Activated naive CD4-positive, alpha-beta T cell treated with anti-CD3 and anti-CD28 coated beads for 36 hours (primary cell): ENCODE data around the gene GPC5. TPM values are rescaled to one million over a fixed set of nuclear protein-coding genes. Genes with fewer than 3 reads are reported as not detected.
"Not testable (repeated sequence)": the region's sequence is repeated elsewhere in the genome, so short reads cannot be mapped to it uniquely, and the experiment has no call there.

ENCODE experiments used
- CTCF ChIA-PET: fragments of 350-600 bp; sonication (Branson Sonifier 250); formaldehyde crosslinking; loops from one replicate; lab custom pipeline; 2021; ENCODE audit warnings: antibody characterized with exemption; lab: Charles Lee
- DNase-seq: peaks from one replicate; pipeline ENCODE4 v3.0.0-alpha.2; 2020
- H3K27ac Mint-ChIP-seq: one replicate; pipeline ENCODE4 v1.8.0; 2021; ENCODE audit warnings: mild to moderate bottlenecking, mixed read lengths
- H3K27me3 Mint-ChIP-seq: one replicate; pipeline ENCODE4 v1.8.0; 2021; ENCODE audit warnings: low read depth, mixed read lengths
- H3K36me3 Mint-ChIP-seq: one replicate; pipeline ENCODE4 v1.8.0; 2021; ENCODE audit warnings: low read depth, mixed read lengths
- H3K4me1 Mint-ChIP-seq: one replicate; pipeline ENCODE4 v1.8.0; 2021; ENCODE audit warnings: low read depth, mixed read lengths
- H3K4me3 Mint-ChIP-seq: one replicate; pipeline ENCODE4 v1.8.0; 2021; ENCODE audit warnings: mild to moderate bottlenecking, moderate library complexity, mixed read lengths
- H3K9me3 Mint-ChIP-seq: one replicate; pipeline ENCODE4 v1.8.0; 2021; ENCODE audit warnings: mixed read lengths
- intact Hi-C: fragments of 100-400 bp; cut with micrococcal nuclease; formaldehyde crosslinking; loops from one replicate; pipeline ENCODE4 v1.15.1; 2023
- total RNA-seq, 2 experiments: library from RNA; stranded (reverse); gene quantifications; one replicate each; pipeline ENCODE4 v1.2.3, GENCODE V29; 2021

GPC5 gene
- total RNA-seq, 2 experiments from 2014 or later = 0.38 to 0.40 TPM

DNA sequence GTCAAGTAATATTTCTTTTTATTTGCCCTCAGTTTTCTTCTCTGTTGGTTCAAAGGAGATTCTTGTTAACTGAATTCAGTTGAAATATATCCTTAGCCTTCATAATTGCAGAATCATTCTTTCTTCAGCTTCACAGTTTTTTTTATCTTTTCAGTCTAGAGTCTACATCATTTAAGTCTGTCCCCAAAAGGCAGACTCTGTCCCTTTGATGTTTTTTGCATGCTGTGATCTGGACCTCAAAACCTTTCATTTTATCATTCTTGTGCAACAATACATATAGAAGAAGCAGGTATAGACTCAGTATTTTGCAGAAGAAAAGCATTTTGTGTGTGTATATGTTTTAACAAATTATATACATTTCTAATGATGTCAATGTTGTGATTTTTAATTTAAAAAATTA, 1093.4 kb downstream of the GPC5 start:
- Mint-ChIP-seq H3K27me3 (no peaks in the 10 kb centered on the region), H3K27ac (no peak overlapping the region), H3K4me1 (no peaks in the 10 kb centered on the region), H3K9me3 (peaks cover 3% of the 10 kb centered on the region), H3K4me3 (no peak overlapping the region), H3K36me3 (no peaks in the 10 kb centered on the region)
- CTCF ChIA-PET = no interaction called here
- intact Hi-C loops = no loop called here
- no peak for DNase-seq

DNA sequence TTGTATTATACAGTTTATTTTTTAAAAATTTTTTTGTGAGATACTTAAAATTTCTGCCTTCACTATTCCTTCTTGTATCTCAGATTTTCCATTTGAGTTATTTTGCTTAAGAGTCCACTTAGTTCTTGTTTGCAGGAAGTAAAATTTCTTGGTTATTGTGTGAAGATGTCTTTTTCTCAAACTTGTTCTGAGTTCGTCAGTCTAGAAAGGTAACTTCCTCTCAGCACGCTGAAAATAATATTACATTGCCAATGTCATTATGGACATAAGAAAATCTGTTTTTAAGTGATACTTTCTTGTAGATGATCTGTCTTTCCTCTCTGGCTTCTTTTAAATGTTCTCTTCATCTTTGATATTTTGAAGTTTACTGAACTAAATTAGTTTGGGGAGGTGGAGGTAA, 1096.5 kb downstream of the GPC5 start:
- CTCF ChIA-PET = no interaction called here
- Mint-ChIP-seq H3K36me3 (no peaks in the 10 kb centered on the region), H3K4me3 (no peak overlapping the region), H3K27me3 (no peaks in the 10 kb centered on the region), H3K4me1 (no peaks in the 10 kb centered on the region), H3K9me3 (peaks cover 3% of the 10 kb centered on the region), H3K27ac (no peak overlapping the region)
- intact Hi-C loops = no loop called here
- no peak for DNase-seq

DNA sequence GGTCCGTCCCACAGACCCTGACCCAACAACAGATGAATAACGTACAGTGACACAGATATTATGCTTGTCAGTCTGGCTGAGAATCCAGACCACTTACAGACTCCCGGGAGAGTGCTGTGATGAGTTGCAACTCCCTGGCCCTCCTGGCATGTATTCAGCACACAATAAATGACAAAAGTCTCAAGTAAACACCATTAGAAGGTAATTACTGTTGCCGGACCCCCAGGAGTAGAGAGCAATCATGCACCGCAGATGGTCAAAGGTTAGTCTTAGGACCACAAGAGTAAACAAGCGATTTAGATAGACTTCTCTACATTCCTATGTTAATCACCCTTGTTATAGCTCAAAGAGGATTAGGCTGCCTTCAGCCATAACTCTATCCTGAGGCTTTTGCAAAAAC, 1101.8 kb downstream of the GPC5 start:
- Mint-ChIP-seq H3K36me3 (no peaks in the 10 kb centered on the region), H3K4me1 (no peaks in the 10 kb centered on the region), H3K27me3 (no peaks in the 10 kb centered on the region), H3K27ac (no peak overlapping the region), H3K9me3 (no peaks in the 10 kb centered on the region), H3K4me3 (no peak overlapping the region)
- intact Hi-C loops = no loop called here
- CTCF ChIA-PET = no interaction called here
- no peak for DNase-seq

DNA sequence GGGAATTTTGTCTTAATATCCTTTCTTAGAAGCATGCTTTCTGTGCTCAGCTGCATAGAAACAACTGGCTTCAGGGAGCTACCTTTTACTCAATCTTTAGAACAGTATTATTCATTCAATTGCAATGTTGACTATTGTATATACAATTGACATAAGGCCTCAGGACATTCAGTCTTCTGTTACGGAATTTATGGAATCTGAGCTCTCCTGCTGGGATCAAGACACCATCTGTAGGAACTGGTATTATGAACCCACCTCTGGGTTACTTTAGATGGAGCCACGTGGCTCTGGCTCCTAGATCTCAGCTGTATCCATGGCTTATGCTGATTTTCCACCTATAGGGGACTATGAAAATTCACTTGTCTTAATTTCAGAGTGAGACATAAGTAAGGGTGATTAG, 1112.0 kb downstream of the GPC5 start:
- peaks cover 1% of the 10 kb centered on the region for H3K27me3 Mint-ChIP-seq
- CTCF ChIA-PET = no interaction called here
- intact Hi-C loops = no loop called here
- DNase-seq = no peak
- H3K9me3 Mint-ChIP-seq = peaks cover 4% of the 10 kb centered on the region
- no peaks in the 10 kb centered on the region for H3K36me3 Mint-ChIP-seq
- no peaks in the 10 kb centered on the region for H3K4me1 Mint-ChIP-seq
- no peak overlapping the region for H3K27ac Mint-ChIP-seq
- H3K4me3 Mint-ChIP-seq = no peak overlapping the region

DNA sequence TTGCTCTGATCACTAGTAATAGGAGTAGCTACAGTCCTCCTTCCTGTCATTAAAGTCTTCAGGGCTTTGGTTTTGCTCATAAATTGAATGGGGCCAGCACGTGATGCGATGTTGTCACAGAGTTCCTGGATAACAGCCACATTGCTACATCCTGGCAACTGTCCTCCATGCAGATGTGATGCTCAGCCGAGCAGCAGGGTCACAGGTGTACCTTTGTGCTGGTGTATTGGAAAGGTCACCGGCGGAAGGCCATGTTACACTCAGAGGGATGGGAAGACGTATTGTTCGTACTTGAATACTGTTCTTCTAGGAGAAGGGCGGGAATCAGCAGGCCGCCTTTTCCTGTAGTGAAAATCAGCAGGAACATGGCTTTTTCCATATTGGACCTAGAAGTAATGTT, 1114.4 kb downstream of the GPC5 start:
- H3K27me3 Mint-ChIP-seq = peaks cover 1% of the 10 kb centered on the region
- H3K27ac Mint-ChIP-seq = no peak overlapping the region
- intact Hi-C loops = no loop called here
- H3K4me3 Mint-ChIP-seq = no peak overlapping the region
- DNase-seq = no peak
- no peaks in the 10 kb centered on the region for H3K36me3 Mint-ChIP-seq
- no peaks in the 10 kb centered on the region for H3K4me1 Mint-ChIP-seq
- peaks cover 5% of the 10 kb centered on the region for H3K9me3 Mint-ChIP-seq
- CTCF ChIA-PET = no interaction called here

DNA sequence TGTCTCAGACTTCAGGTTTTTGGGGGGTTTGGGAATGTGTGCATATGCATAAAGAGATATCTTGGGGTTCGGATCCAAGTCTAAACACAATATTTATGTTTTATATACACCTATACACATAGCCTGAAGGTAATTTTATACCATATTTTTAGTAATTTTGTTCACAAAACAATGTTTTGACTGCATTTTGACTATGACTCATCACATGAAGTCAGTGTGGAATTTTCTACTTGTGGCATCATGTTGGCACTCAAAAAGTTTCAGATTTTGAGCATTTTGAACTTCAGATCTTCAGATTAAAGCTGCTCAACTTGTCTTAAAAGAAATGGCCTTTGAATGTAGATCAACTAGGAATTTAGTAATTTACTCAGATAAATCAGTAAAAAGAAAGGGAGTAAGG, 1115.3 kb downstream of the GPC5 start:
- H3K36me3 Mint-ChIP-seq = no peaks in the 10 kb centered on the region
- no peaks in the 10 kb centered on the region for H3K4me1 Mint-ChIP-seq
- H3K27ac Mint-ChIP-seq = no peak overlapping the region
- H3K4me3 Mint-ChIP-seq = no peak overlapping the region
- CTCF ChIA-PET = no interaction called here
- DNase-seq = no peak
- peaks cover 1% of the 10 kb centered on the region for H3K27me3 Mint-ChIP-seq
- intact Hi-C loops = no loop called here
- H3K9me3 Mint-ChIP-seq = peaks cover 9% of the 10 kb centered on the region

DNA sequence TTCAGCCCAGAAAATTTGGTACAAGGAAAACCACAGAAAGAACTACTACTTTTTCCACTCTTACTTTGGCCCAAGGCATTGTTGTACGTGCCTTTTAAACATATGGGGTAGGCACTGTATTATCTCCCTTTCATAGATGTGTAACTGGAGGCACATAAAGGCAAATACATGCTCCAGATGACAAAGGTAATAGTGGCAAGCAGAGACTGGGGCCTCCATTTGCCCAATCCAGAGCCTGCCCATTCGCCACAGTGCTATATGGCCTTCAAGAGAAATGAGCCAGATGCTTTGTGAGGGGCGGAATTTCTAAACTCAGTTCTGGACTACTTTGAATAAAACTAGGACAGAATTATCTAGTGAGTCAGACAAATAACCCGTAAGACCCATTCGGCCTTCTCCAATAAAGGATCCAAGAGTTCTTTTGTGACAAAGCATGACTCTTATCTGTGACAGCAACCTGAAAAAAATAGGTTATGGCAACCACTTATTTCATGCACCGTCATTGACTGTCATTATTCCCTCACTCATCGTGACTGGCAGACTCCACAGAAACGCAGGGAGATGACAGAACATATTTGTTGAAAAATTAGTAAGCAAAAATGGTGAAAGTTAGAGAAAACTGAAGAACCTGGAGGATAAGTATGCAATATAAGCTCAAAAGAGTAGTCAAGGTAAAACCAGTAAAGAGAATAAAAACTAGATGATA, 1116.2 kb downstream of the GPC5 start:
- Mint-ChIP-seq H3K27me3 (peaks cover 1% of the 10 kb centered on the region), H3K27ac (no peak overlapping the region), H3K4me3 (no peak overlapping the region), H3K9me3 (peaks cover 7% of the 10 kb centered on the region), H3K4me1 (no peaks in the 10 kb centered on the region), H3K36me3 (no peaks in the 10 kb centered on the region)
- intact Hi-C loops = no loop called here
- no peak for DNase-seq
- CTCF ChIA-PET = interaction anchor here (0.6 kb wide), 1 partner anchor 600 kb away, joined by 5 read pairs; no protein-coding TSS in a partner anchor

DNA sequence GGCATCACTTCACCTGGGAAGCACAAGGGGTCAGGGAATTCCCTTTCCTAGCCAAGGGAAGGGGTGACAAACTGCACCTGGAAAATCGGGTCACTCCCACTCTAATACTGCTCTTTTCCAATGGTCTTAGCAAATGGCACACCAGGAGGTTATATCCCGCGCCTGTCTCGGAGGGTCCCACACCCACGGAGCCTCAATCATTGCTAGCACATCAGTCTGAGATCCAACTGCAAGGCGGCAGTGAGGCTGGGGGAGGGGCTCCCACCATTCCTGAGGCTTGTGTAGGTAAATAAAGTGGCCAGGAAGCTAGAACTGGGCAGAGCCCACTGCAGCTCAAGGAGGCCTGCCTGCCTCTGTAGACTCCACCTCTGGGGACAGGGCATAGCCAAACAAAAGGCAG, 1118.5 kb downstream of the GPC5 start:
- H3K36me3 Mint-ChIP-seq, intact Hi-C loops, H3K27ac Mint-ChIP-seq, H3K4me3 Mint-ChIP-seq, CTCF ChIA-PET, H3K27me3 Mint-ChIP-seq, H3K4me1 Mint-ChIP-seq, DNase-seq: not testable (repeated sequence)
- H3K9me3 Mint-ChIP-seq = peaks cover 10% of the 10 kb centered on the region

DNA sequence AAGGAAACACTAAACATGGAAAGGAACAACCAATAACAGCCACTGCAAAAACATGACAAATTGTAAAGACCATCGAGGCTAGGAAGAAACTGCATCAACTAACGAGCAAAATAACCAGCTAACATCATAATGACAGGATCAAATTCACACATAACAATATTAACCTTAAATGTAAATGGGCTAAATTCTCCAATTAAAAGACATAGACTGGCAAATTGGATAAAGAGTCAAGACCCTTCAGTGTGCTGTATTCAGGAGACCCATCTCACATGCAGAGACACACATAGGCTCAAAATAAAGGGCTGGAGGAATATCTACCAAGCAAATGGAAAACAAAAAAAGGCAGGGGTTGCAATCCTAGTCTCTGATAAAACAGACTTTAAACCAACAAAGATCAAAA, 1120.2 kb downstream of the GPC5 start:
- H3K36me3 Mint-ChIP-seq, CTCF ChIA-PET, H3K4me1 Mint-ChIP-seq, DNase-seq, H3K4me3 Mint-ChIP-seq, intact Hi-C loops, H3K27me3 Mint-ChIP-seq, H3K27ac Mint-ChIP-seq: not testable (repeated sequence)
- H3K9me3 Mint-ChIP-seq = peaks cover 10% of the 10 kb centered on the region

DNA sequence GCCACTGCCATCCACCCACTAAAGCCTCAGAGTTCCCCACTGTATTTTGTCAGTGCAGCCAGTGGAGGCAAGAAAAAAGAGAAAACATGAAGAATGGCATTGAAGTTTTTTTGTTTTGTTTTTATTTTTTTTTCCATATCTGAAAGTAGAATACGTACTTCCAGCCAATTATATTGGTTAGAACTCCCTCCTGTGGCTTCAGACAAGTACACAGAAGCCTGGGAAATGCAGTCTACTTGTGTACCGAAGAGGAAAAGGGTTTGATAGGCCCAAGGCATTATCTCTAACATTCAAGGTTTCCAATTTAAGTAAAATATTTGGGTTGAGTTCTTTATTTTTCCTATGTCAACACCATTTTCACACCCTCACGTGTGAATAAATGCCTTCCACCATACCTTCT, 1131.9 kb downstream of the GPC5 start:
- H3K4me1 Mint-ChIP-seq = no peaks in the 10 kb centered on the region
- peaks cover 1% of the 10 kb centered on the region for H3K9me3 Mint-ChIP-seq
- CTCF ChIA-PET = no interaction called here
- no peak overlapping the region for H3K27ac Mint-ChIP-seq
- DNase-seq = no peak
- intact Hi-C loops = no loop called here
- no peak overlapping the region for H3K4me3 Mint-ChIP-seq
- H3K27me3 Mint-ChIP-seq = no peaks in the 10 kb centered on the region
- H3K36me3 Mint-ChIP-seq = no peaks in the 10 kb centered on the region

DNA sequence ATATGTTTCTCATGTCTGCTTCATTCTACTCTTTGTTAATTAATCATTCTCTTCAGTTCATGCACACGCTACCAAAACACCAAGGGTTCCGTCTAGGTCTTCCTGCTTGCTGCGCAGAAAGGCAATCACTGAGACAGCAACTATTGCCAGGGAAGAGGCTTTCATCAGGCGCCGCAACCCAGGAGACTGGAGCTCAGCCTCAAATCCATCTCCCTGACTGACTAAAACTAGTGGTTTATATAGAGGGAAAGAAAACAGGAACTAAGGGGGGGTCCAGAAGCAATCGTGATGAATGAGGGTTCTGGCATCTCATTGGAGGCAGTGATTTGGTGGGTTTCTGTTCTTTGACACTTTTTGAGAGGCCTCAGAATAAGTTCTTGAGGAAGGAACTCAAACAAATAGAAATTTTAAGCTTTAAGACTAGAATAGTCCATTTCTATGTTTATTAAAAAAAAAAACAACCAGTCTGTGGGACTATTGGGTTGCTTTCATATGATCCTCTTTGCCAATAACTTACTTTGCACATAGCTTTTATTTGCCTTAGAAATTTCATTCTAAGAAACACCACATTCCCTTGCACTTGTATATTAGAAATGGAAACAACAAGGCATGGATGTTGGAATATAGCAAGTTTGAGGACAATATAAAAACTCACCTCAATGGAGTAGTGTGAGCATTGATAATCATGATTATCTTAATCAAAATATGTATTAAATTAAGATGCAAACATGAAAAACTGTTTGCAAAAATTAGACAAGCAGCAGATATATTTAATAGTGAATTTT, 1137.0 kb downstream of the GPC5 start:
- no peaks in the 10 kb centered on the region for H3K36me3 Mint-ChIP-seq
- no peaks in the 10 kb centered on the region for H3K4me1 Mint-ChIP-seq
- H3K9me3 Mint-ChIP-seq = peaks cover 3% of the 10 kb centered on the region
- CTCF ChIA-PET = no interaction called here
- no peak for DNase-seq
- H3K27ac Mint-ChIP-seq = no peak overlapping the region
- no peaks in the 10 kb centered on the region for H3K27me3 Mint-ChIP-seq
- intact Hi-C loops = no loop called here
- H3K4me3 Mint-ChIP-seq = no peak overlapping the region

DNA sequence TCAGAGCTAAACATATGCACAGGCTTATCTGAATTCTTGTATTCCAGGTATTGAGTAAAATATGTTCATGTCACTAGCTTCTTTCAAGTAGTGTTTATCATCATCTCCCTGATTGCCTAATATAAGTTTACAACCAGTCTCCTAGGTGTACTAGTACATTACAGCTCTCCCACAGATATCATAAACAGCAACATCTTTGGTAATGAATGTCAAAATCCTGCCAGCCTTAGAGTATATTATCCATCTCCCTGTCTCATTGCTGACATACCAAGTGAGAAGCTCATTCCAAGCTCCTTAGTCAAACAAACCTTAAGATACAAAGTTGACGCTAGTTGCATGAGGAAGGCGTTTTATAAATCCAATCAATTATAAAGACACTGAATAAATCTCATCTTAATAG, 1139.0 kb downstream of the GPC5 start:
- Mint-ChIP-seq H3K27me3 (no peaks in the 10 kb centered on the region), H3K27ac (no peak overlapping the region), H3K9me3 (peaks cover 3% of the 10 kb centered on the region), H3K36me3 (no peaks in the 10 kb centered on the region), H3K4me3 (no peak overlapping the region), H3K4me1 (no peaks in the 10 kb centered on the region)
- intact Hi-C loops = no loop called here
- no peak for DNase-seq
- CTCF ChIA-PET = no interaction called here

DNA sequence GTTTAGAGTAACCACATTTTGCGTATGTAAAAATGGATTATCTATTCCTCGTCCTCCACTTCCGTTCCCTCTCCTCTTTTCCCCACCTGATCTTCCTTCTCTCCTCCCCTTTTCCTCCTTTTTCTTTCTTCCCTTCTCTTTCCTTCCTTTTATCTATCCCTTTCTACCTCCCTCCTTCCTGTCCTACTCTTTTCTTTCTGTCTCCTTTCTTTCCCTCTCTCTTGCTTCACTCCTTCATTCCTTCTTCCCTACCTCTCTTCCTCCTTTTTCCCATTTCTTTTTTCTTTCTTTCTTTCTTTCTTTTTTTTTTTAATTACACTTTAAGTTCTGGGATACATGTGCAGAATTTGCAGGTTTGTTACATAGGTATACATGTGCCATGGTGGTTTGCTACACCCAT, 1139.7 kb downstream of the GPC5 start:
- Mint-ChIP-seq H3K4me1 (no peaks in the 10 kb centered on the region), H3K36me3 (no peaks in the 10 kb centered on the region), H3K4me3 (no peak overlapping the region), H3K27me3 (no peaks in the 10 kb centered on the region), H3K9me3 (peaks cover 4% of the 10 kb centered on the region), H3K27ac (no peak overlapping the region)
- CTCF ChIA-PET = no interaction called here
- intact Hi-C loops = no loop called here
- no peak for DNase-seq
